HG03108 (cell line): ENCODE results near the gene NAALADL2.
"Not testable (repeated sequence)": the region's sequence is repeated elsewhere in the genome, so short reads cannot be mapped to it uniquely, and the experiment has no call there.

ENCODE experiments used
- ATAC-seq: cut with Tn5 transposase; IDR thresholded peaks from one replicate; pipeline ENCODE4 v1.9.1; 2021; ENCODE audit warnings: moderate library complexity; ENCODE audit not compliant: unreplicated experiment

NAALADL2 gene

GRCh38 chr3:175614107-175614506, 755.0 kb downstream of the NAALADL2 start:
- not testable (repeated sequence) for ATAC-seq

GRCh38 chr3:175617247-175617646, 758.1 kb downstream of the NAALADL2 start:
- ATAC-seq, result no peak

DNA sequence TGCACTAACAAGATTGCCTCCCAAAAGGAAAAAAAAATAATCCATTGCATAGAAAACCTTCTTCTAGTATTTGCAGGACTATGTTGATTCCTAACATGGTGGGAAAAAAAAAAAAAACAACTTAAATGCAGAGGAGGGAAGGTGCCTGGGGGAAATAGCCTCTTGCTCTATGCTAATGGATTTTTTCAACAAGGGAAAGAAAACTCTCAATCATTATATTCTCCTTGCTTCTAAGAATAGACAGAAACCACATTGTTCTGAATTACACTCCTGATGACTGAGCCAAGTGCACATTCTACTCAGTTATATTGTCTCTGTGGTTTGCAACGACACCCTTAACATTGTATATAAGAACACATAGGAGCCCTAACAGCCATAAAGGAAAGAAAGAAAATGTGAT, 760.2 kb downstream of the NAALADL2 start:
- ATAC-seq, result no peak

GRCh38 chr3:175620093-175620492, 761.0 kb downstream of the NAALADL2 start:
- ATAC-seq, result no peak

GRCh38 chr3:175620532-175620931, 761.4 kb downstream of the NAALADL2 start:
- no peak for ATAC-seq

GRCh38 chr3:175640958-175641357, 781.8 kb downstream of the NAALADL2 start:
- ATAC-seq, result no peak

DNA sequence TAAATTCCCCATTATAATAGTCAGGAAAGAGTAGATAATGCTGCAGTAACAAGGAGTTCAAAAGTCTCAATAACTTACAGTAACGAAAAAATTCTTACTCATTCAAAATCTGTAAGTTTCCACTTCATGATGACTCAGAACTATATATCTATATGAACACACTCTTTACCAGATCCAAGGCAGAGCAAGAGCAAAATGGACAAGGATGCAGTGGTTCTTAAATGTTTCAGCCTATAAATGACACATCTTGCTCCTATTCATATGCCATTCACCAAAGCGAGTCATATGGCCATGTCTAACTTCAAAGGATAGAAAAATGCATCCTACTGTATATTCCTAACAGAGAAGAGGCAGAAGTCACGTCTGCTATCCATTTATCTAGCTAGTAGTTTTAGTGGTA, 787.7 kb downstream of the NAALADL2 start:
- no peak for ATAC-seq

DNA sequence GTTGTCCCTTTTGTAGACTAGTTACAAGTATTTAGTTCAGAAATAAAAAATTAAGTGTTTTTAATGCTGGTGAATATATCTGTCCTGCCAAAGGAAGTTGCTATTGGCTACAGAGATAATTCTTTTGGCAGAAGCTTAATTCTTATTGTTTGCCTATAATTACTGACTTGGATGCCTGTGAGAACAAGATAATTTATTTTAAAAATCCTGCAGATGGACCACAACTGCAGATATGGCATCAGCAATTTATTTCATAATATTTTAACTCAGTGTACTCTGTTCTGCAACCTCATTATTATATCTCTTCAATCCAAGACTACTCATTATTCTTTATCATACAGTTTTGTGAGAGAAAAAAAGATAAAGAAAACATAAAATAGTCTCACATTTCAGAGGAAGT, 789.8 kb downstream of the NAALADL2 start:
- no peak for ATAC-seq

- no peak for ATAC-seq
These were observed 792.6 kb downstream of the NAALADL2 start for GRCh38 chr3:175651716-175652115.

DNA sequence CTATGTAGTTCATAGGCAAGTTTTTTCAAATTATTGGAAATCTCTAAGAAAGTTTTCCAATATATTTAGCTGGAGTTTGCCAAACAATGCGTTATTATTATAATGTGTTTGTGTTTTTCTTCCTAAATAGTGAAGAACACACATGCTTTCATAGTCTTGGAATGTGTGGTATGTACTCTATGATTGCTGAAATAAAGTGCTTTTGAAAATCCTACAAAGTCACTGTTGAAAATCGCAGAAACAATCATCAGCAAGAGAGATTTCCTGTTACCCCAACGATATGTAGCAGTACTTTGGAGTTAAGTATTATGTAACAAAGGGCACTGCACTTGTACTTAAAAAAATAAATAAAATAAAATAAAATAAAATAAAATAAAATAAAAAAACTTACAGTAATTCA, 796.2 kb downstream of the NAALADL2 start:
- no peak for ATAC-seq

GRCh38 chr3:175656461-175656860, 797.3 kb downstream of the NAALADL2 start:
- no peak for ATAC-seq

DNA sequence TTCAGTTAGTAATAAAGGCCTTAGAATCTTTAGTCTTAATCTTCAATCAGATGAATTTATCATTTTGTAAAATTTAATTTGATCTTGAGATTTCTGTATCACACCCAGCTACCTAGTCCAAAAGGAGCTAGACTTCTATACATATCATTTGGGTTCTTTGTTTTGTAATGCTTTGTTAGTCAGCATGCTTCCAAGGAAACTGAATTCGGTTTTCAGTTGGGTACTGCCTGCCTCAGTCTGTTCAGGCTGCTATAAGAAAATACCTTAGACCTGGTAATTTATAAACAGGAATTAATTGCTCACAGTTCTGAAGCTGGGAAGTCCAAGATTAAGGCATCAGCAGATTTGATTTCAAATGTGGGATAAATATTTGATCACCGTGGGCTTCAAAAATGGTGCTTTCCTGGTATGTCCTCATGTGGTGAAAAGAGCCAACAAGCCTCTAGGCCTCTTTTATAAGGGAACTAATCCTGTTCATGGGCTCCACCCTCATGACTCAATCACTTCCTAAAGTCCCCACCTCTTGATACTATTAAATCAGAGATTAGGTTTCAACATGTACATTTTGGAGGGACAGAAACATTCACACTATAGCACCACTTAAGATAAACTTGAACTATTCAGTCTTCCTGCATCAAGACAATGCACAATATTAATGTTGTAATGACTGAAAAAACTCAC, 800.7 kb downstream of the NAALADL2 start:
- no peak for ATAC-seq

GRCh38 chr3:175662815-175663214, 803.7 kb downstream of the NAALADL2 start:
- no peak for ATAC-seq

- no peak for ATAC-seq
These were observed 805.8 kb downstream of the NAALADL2 start for GRCh38 chr3:175664911-175665310.

DNA sequence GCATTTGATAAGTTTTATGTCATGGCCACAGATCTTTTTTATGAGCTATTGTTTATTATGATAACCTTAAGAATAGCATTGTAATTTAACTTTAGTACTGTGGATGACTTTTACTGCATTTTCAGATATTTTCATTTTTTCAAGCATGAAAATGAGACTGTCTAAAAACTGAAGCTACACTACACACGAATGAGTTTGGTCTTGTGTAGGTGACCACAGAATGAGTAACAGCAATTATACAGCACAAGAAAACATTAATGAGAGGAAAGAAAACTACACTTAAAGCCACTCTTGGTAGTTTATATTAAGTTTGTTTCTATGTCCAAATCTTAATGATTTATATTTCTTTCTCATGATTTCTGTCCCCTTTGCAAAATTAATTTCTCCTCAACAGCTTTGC, 809.2 kb downstream of the NAALADL2 start:
- no peak for ATAC-seq

GRCh38 chr3:175670557-175670956, 811.4 kb downstream of the NAALADL2 start:
- ATAC-seq, result no peak

- ATAC-seq, result no peak
These were observed 813.1 kb downstream of the NAALADL2 start for GRCh38 chr3:175672119-175672689.

DNA sequence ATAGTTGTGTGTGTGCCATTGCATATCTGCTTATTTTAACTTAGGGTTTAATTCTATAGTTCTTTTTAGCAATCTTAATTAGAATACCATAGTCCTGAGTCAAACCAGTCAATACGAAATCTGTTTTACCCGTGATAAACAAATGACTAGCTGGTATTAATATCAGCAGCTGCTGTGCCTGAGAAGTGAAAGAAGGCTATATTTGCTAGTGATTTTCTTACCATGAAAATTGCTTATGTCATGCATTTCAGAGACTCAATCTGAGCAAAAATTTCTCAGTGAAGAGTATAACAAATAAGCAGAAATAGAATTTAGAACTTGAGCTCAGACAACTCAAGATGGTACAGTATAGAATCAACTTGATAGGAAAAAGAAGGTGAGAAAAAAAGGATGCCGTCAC, 820.4 kb downstream of the NAALADL2 start:
- no peak for ATAC-seq

DNA sequence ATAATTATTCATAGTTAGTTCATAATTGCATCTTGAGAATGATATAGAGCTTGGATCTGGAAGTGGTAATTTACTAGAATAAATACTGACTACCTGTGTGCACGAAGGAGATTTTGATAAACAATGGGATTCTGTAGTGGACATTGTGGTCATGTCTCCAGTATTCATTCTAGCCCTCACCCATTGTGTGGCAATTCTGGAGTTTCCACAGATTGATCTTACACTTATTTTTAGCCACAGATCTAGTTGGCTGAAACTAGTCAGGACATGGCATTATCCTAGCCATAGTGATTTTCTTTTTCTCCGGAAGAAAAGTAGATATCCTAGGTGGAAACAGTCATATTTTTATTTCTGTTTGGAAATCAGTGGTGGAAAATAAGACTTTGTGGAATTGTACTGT, 833.1 kb downstream of the NAALADL2 start:
- no peak for ATAC-seq

GRCh38 chr3:175695251-175695650, 836.1 kb downstream of the NAALADL2 start:
- no peak for ATAC-seq

- no peak for ATAC-seq
These were observed 843.8 kb downstream of the NAALADL2 start for GRCh38 chr3:175702956-175703355.

- ATAC-seq, result no peak
These were observed 845.4 kb downstream of the NAALADL2 start for GRCh38 chr3:175704366-175705055.
